ENCODE data around the gene QPCTL.

QPCTL gene

GRCh38 chr19:45692187-45693105 is at the start of gene QPCTL:
QPCTL (plus strand) TSS chr19:45692666; CDS start chr19:45692704, 38 bp downstream.
- peak; percentile 100 for DNase-seq

DNA sequence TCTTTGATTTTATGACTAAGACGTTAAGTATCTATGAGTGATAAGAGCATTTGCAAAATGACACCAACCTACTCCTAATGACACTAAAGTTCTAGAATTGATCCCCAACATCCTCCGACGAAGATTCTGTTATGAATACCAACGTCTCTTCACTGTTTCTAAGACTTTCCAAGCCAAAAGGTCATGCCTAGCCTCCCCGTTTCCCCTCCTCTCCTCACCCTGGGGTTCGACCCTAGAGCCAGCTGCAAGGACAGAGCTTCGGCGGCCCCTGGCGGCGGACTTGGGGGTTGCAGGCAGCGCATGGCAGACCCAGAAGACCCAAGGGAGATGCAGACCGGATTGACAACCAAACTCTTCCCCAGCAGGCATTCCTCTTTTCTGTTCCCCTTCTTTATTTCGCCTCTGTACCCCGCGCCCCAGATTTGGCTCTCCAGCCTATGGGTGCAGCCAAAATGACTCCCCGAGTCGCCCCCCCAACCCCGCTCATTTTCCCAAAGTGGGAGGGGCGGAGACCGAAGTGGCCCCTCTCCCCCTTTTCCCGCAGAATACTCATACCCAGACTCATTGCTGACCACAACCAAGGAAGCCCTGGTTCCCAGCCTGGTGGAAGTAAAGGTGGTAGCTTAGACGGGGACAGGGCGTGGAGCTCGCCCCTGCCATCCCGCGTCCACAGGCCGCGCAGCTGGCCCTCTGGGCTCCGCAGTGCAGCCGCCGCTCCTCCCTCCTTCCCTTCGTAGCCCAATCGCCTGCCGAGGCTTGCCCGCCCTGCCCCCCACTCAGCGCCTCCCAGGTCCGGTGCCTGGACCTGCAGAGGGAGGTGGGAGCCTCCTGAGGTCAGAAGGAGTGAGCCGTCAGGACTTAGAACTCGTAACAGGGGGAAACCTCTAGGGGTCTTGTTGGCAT is 49.2 kb upstream of the QPCTL start:
- peak; percentile 94 for DNase-seq

GRCh38 chr19:45643927-45644771 is 48.3 kb upstream of the QPCTL start:
- no peak for DNase-seq

DNA sequence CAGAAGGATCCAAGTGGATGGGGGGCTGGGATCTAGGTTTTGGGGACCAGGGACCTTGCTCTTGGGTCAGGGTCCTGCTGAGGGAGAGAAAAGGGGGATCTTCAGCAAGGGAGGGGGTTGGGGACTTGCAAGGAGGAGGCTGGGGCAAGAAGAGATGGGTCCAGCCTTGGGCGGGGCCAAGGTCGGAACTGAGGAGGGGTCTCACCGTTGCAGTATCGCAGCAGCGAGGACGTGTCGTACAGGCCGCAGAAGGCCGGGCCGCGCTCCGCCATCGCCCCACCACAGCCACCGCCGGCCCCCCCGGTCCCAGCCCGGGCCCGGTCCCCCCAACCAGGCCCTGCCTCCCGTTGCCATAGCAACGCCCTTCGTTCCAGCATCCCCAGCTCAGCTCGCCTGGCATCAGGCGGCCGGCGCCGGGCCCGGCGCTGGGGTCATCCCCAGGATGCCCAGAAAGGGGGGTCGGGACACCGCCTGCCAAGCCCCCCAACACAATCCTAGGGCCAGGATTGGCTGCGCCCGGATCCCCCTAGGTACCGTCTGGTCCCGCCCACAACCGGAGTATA is 47.3 kb upstream of the QPCTL start:
- DNase-seq, result no peak

DNA sequence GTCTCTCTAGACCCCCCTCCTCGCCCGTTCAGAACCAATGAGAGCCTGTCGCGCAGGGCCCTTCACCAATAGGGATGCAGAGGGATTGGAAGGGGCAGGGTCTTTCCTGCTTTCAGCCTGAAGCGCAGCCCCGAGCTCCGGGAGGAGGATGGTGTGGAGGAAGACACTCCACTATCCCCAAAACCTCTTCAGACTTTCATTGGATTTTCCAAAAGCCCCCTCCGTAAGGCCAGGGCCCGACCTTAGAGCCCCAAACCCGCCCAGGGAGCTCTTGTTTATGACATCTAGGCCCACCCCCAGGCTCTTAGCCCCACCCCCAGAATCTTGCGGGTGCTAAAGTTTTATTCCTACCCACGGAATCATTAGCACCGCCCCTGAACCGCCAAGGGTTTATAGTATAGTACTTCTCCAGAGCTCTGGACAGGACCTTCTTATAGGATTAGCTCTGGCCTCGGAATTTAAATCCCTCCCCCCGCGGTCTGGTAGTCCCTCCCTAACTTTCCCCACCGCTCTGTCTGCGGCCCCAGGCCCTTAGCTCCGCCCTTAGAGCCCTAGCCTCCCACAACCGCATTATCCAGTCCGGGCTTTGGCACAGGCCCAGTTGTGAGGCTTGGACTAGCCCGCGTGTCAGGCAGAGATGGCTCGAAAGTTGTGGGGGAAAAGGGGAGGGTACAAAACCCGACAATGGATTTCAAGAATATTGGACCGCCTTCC is 46.7 kb upstream of the QPCTL start:
- peak; percentile 97 for DNase-seq

DNA sequence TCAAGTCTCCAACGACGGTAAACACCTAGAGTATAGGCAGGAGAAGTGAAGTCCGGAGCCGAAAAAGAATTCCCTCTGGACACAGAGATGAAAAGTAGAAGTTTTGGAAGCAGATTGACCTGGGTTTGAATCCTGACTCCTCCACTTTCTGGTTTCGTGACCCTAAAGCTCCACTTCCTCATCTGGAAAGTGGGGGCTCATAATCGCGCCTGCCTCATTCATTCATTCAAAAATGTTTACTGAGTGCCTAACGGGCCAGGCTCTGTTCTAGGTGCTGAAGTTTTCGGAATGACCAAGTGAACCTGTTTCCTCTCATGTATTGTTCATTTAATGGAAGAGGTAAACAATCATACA is 46.1 kb upstream of the QPCTL start:
- no peak for DNase-seq

DNA sequence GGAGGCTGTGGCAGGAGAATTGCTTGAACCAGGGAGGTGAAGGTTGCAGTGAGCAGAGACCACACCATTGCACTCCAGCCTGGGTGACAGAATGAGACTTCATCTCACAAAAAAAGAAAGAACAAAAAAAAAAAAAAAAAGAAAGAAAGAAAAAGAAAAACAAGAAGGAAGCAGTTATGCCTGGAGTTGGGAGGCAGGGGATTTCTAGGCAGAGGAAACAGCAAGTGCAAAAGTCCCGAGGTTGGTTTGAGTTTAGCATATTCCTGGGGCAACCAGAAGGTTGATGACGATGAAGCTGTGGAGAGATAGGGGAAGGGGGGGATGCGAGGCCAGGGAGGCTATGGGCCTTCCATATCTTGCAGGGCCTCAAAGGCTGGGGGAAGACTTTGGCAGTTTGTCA is 41.7 kb upstream of the QPCTL start:
- DNase-seq, result peak; percentile 39

- no peak for DNase-seq
These were observed 38.8 kb upstream of the QPCTL start for GRCh38 chr19:45653634-45654033.

GRCh38 chr19:45655073-45655472 is 37.4 kb upstream of the QPCTL start:
- DNase-seq, result no peak

DNA sequence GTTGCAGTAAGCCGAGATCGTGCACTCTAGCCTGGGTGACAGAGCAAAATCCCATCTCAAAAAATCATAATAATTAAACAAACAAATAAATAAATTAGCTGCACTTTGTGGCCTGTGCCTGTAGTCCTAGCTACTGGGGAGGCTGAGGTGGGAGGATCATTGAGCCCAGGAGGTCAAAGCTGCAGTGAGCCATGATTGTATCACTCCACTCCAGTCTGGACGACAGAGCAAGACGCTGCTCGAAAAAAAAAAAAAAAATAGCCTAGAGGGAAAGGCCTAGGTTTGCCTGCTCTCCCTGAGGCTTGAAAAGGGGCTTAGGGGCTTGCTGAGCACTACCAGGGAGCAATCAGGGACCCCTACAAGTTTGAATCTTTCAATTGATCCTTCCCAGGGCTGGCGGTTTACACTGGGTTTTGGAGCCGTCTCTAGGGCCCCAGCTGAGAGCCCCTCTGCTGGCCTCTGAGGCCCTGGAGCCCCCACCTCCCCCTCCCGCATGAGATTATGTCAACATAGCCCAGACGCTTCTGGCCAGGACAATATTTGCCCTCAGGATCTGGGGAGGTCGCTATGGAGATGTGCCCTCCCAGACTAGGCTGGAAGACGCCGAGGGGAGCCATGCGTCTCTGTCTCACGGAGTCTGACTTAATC is 34.8 kb upstream of the QPCTL start:
- no peak for DNase-seq

DNA sequence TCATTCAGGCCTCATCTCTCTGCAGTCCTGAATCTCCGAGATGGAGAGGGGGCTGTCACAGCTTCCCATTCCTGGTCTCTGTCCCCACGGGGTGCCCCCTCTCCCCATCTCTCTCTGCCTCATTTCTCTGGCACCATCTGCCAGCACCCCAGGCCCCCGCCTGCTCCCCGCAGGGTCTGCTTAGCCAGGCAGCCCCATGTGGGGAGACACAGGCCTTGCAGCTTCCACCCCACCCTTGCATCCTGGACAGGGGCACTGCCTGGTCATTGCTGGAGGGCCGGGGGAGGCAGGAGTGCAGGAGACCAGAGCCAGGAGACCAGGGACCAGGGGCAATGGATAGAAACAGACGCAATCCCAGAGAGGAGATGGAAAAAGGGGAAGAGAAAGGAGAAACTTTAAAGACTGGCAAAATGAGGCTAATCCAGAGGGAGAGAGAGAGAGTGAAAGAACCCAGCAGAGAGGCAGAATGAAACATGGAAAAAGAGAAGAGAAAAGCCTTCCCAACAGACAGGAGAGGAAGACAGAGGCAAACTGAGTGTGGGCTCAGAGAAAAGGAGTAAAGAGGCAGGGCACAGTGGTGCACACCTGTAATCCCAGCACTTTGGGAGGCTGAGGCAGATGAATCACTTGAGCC is 33.3 kb upstream of the QPCTL start:
- DNase-seq, result no peak

GRCh38 chr19:45660636-45661035 is 31.8 kb upstream of the QPCTL start:
- DNase-seq, result no peak

DNA sequence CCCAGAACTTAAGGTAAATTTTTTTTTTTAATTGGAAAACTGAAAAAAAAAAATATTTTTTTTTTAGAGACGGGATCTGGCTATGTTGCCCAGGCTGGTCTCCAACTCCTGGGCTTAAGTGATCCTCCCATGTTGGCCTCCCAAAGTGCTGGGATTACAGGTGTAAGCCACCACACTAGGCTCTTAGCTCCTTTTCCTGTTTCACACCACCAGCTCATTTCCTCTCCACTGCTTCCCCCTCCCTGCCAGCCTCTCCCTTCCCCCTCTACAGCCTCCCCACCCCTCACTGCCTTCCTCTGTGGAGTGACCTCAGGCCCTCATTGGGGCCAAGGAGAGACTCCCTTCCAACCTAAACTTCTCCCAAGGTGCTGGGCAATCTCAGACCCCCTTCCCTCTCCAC is 28.7 kb upstream of the QPCTL start:
- no peak for DNase-seq

DNA sequence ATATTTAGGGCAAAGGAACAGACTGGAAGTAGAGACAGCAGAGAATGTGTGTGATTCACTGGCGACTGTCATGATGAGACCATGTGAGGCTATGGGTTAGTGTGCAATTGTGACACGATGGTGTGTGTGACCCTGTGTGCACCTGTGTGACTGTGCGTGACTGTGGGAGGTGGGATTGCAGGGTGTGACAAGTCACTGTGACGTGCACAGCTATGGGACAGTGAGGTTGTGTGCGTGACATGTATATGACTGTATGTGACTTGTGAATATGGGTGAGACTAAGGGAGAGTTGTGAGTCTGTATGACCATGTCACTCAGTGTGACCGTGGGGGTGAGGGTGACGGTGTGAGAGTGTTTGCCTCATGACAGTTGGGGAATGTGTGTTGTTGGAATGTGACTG is 27.9 kb upstream of the QPCTL start:
- DNase-seq, result no peak

DNA sequence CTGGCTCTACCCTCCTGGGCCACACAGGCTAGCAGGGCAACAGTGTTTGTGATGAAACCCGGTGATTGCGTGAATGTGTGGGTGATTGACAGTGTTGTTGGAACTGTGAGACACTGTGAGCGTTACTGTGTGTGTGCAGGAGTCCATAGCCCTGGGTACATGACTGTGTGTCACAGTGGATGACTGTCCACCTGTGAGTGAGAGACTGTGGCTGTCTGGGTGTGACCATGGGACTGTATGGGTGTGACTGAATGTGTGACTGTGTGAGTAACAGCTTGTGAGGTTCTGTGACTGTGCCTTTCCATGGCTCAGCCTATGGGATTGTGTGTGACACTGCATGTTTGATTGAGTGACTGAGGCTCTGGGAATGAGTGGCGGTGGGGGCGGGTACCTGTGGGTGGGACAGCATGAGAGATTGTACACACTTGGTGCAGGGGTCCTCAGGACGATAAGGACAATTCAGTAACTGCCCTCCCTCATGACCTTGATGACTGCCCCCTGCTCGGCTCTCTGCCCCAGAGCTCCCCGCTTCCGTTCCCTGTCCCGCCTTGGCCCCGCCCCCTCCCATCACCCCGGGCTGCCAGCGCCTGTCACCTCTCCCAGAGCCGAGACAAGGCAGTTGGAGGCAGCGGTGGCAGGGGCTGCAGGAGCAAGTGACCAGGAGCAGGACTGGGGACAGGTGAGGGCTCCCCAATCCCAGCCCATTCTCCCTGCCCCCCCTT is 24.7 kb upstream of the QPCTL start, which contains the start of gene GIPR:
Gene GIPR, plus strand, starts transcription at position 602 of the 722 bp plus-strand sequence. CDS start 1,300 bp downstream, outside the sequence.
- DNase-seq, result peak; percentile 67

DNA sequence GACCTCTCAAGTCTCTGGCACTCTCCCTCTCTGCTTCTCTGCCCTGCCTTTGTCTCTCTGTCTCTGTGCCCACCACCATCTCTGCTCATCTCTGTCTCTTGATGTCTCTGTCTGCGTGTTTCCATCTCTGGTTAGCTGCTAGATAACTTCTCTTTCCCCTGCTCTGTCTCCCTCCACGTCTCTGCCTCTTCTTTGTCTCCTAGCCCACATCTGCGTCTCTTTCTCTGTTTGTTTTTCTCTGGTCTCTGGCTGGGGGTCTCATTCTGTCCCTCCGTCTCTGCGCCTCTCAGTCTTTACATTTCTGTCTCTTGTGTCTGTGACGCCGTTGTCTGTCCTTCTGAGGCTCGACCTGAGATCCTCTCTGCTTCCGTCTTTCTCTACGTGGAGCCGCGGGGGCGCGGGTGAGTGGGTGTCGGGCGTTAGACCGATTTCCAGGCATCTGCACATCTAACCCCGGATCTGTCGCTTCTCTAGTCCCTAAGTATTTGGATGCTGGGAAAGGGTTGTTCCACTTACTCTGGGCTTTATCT is 24.1 kb upstream of the QPCTL start:
- no peak for DNase-seq

- peak; percentile 94 for DNase-seq
These were observed 21.6 kb upstream of the QPCTL start for GRCh38 chr19:45670670-45671453.

GRCh38 chr19:45674946-45675345 is 17.5 kb upstream of the QPCTL start:
- no peak for DNase-seq

GRCh38 chr19:45676851-45677263 is 15.6 kb upstream of the QPCTL start:
- no peak for DNase-seq

Data from hematopoietic multipotent progenitor cell treated with erythropoietin and hydrocortisone succinate and interleukin-3 and kit ligand, for 4 days (in vitro differentiated cells).